ENCODE data around the gene NOS1AP.

DNA sequence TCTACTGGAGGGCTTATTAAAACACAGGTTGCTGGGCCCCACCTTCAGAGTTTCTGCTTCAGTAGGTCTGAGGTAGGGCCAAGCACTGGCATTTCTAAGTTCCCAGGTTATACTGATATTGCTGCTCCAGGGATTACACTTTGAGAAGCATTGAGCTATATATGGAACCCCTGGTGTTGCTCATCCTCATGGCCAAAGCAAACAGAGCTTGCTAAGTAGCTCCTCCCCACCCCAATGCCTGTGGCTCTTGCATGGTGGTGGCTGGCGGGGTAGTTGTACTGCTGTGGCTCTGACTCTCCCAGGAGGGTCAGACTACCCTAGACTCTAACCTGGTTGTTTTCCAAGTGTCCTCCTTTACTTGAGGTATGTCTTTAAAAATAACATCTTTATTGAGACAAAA lies 163.6 kb downstream of the NOS1AP start:
- TF ChIP-seq, protein P1, sequence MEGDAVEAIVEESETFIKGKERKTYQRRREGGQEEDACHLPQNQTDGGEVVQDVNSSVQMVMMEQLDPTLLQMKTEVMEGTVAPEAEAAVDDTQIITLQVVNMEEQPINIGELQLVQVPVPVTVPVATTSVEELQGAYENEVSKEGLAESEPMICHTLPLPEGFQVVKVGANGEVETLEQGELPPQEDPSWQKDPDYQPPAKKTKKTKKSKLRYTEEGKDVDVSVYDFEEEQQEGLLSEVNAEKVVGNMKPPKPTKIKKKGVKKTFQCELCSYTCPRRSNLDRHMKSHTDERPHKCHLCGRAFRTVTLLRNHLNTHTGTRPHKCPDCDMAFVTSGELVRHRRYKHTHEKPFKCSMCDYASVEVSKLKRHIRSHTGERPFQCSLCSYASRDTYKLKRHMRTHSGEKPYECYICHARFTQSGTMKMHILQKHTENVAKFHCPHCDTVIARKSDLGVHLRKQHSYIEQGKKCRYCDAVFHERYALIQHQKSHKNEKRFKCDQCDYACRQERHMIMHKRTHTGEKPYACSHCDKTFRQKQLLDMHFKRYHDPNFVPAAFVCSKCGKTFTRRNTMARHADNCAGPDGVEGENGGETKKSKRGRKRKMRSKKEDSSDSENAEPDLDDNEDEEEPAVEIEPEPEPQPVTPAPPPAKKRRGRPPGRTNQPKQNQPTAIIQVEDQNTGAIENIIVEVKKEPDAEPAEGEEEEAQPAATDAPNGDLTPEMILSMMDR (IDR thresholded peaks at IDR 0.05; ENCODE audit: low read length), result no peak
- no peak for TF ChIP-seq EZH2 (IDR thresholded peaks at IDR 0.05; ENCODE audit: borderline replicate concordance, low read length)

Measured in OCI-LY1 (cell line).